ENCODE results near the gene ADGRG6. TPM values are rescaled to one million over a fixed set of nuclear protein-coding genes. Genes with fewer than 3 reads are reported as not detected.
"Not testable (repeated sequence)": the region's sequence is repeated elsewhere in the genome, so short reads cannot be mapped to it uniquely, and the experiment has no call there.

ADGRG6 gene
- total and polyA plus RNA-seq, 2 donors (not counting 1 experiment from before 2014, with no cell fraction given), result 0.03 TPM; not detected in 1

GRCh38 chr6:142345261-142345660 lies 43.5 kb downstream of the ADGRG6 start:
- intact Hi-C loops (cut with micrococcal nuclease), result no loop called here
- H3K4me1 Mint-ChIP-seq, result no peaks in the 10 kb centered on the region
- Histone ChIP-seq H3K79me2 (ENCODE audit: control insufficient read depth, insufficient read depth, low read length) (no peaks in the 10 kb centered on the region), H3K4me3 (ENCODE audit: control extremely low read depth in 1 of 5, extremely low read depth in 1 of 5, insufficient read depth in 1 of 5, low read depth in 2 of 5, low read length in 4 of 5) (no peak overlapping the region), H3K4me2 (replicated peaks; ENCODE audit: low read depth, low read length, poor library complexity, severe bottlenecking) (no peak overlapping the region), H3K27me3 (replicated peaks in 1 of 4; ENCODE audit: control extremely low read depth in 1 of 4, control insufficient read depth in 3 of 4, insufficient read depth in 4 of 4, low read length in 3 of 4) (no peaks in the 10 kb centered on the region), H2AFZ (ENCODE audit: insufficient read depth, low read depth, low read length, poor library complexity, severe bottlenecking) (no peak overlapping the region), H3K36me3 (replicated peaks in 1 of 2; ENCODE audit: control extremely low read depth in 1 of 2, control insufficient read depth in 1 of 2, extremely low read depth in 1 of 2, insufficient read depth in 2 of 2, low read length in 1 of 2) (no peaks in the 10 kb centered on the region), H4K20me1 (ENCODE audit: control insufficient read depth, insufficient read depth, low read length, poor library complexity, severe bottlenecking) (no peaks in the 10 kb centered on the region), H3K27ac (ENCODE audit: low read length in 2 of 2) (no peak overlapping the region), H3K9me3 (ENCODE audit: control extremely low read depth in 1 of 3, control insufficient read depth in 2 of 3, insufficient read depth in 1 of 3, low read length in 2 of 3) (no peaks in the 10 kb centered on the region), H3K4me1 (ENCODE audit: control insufficient read depth in 2 of 2, insufficient read depth in 2 of 2, low read length in 2 of 2) (no peaks in the 10 kb centered on the region), H3K9ac (ENCODE audit: low read length) (no peak overlapping the region)
- H3K9me3 Mint-ChIP-seq (ENCODE audit: insufficient read depth), result no peaks in the 10 kb centered on the region
- WGBS (ENCODE audit: insufficient coverage), result no CpG with 5 or more reads among the region's 1 CpG
- ChIA-PET POLR2A (no interaction called here), CTCF (no interaction called here)
- DNase-seq (no peak), ATAC-seq (ENCODE audit: low read depth) (no peak)
- no peak for TF ChIP-seq EZH2 (IDR thresholded peaks at IDR 0.05; ENCODE audit: borderline replicate concordance, insufficient read depth, low read depth, low read length, poor library complexity, severe bottlenecking)
- no peak for TF ChIP-seq CTCF (IDR thresholded peaks at IDR 0.05)
- H3K4me3 Mint-ChIP-seq, result no peak overlapping the region
- H3K27me3 Mint-ChIP-seq, result peaks cover 4% of the 10 kb centered on the region
- no peak overlapping the region for H3K27ac Mint-ChIP-seq

- CTCF ChIA-PET; H3K79me2 ChIP-seq (ENCODE audit: control insufficient read depth, insufficient read depth, low read length); H3K9me3 Mint-ChIP-seq (ENCODE audit: insufficient read depth); H3K9me3 ChIP-seq (ENCODE audit: control extremely low read depth in 1 of 3, control insufficient read depth in 2 of 3, insufficient read depth in 1 of 3, low read length in 2 of 3); intact Hi-C loops (cut with micrococcal nuclease); H2AFZ ChIP-seq (ENCODE audit: insufficient read depth, low read depth, low read length, poor library complexity, severe bottlenecking); H3K4me3 ChIP-seq (ENCODE audit: control extremely low read depth in 1 of 5, extremely low read depth in 1 of 5, insufficient read depth in 1 of 5, low read depth in 2 of 5, low read length in 4 of 5); H3K36me3 ChIP-seq (replicated peaks in 1 of 2; ENCODE audit: control extremely low read depth in 1 of 2, control insufficient read depth in 1 of 2, extremely low read depth in 1 of 2, insufficient read depth in 2 of 2, low read length in 1 of 2); H3K4me2 ChIP-seq (replicated peaks; ENCODE audit: low read depth, low read length, poor library complexity, severe bottlenecking); H4K20me1 ChIP-seq (ENCODE audit: control insufficient read depth, insufficient read depth, low read length, poor library complexity, severe bottlenecking); H3K27ac Mint-ChIP-seq; H3K4me3 Mint-ChIP-seq; H3K27ac ChIP-seq (ENCODE audit: low read length in 2 of 2); H3K4me1 ChIP-seq (ENCODE audit: control insufficient read depth in 2 of 2, insufficient read depth in 2 of 2, low read length in 2 of 2); H3K27me3 Mint-ChIP-seq; ATAC-seq (ENCODE audit: low read depth); POLR2A ChIA-PET; H3K27me3 ChIP-seq (replicated peaks in 1 of 4; ENCODE audit: control extremely low read depth in 1 of 4, control insufficient read depth in 3 of 4, insufficient read depth in 4 of 4, low read length in 3 of 4); DNase-seq; H3K9ac ChIP-seq (ENCODE audit: low read length); H3K4me1 Mint-ChIP-seq: not testable (repeated sequence)
- WGBS (ENCODE audit: insufficient coverage), result 70% methylated on average over 2 of the region's 3 CpGs
Observed at GRCh38 chr6:142346166-142346565, 44.4 kb downstream of the ADGRG6 start.

Measured in B cell (primary cell).